HEK293 (cell line): Measurements from ENCODE around the gene GPBAR1.
A peak's percentile ranks its signal among the peaks of the same experiment; 100 is the strongest.

ENCODE experiments used
- CTCF ChIA-PET: fragments of 350-600 bp; formaldehyde crosslinking; extraction: SDS; loops from one replicate; lab custom pipeline; 2021; ENCODE audit warnings: antibody characterized with exemption; lab: Yijun Ruan, JAX
- POLR2A ChIA-PET: fragments of 300-600 bp; formaldehyde crosslinking; extraction: SDS; loops from one replicate; lab custom pipeline; 2020; ENCODE audit warnings: antibody characterized with exemption, inconsistent platforms; lab: Yijun Ruan, JAX
- H3K27ac ChIP-seq: fragments of 200-500 bp; sonication (Bioruptor generic); 2 replicates; pipeline ENCODE4 v1.5.1; 2014; ENCODE audit warnings: low read depth, low read length, control low read depth, inconsistent platforms; ENCODE audit errors: extremely low read depth
- H3K36me3 ChIP-seq, 2 experiments: fragments of 200-500 bp in 1 of 2; sonication (Bioruptor generic) in 1 of 2; 1 replicate in 1 of 2; 2 replicates in 1 of 2; pipeline ENCODE4 v1.5.1; 2014 to 2017; ENCODE audit warnings: inconsistent platforms in 2 of 2, low read length in 2 of 2; ENCODE audit not compliant: control insufficient read depth in 2 of 2, insufficient read depth in 1 of 2
- H3K4me1 ChIP-seq: fragments of 200-500 bp; sonication (Bioruptor generic); 2 replicates; pipeline ENCODE4 v1.5.1; 2014; ENCODE audit warnings: mild to moderate bottlenecking, low read length, inconsistent platforms; ENCODE audit not compliant: control insufficient read depth, insufficient read depth
- H3K4me3 ChIP-seq: 2 replicates; pipeline ENCODE4 v1.5.1; 2011; ENCODE audit warnings: low read depth, mild to moderate bottlenecking, control low read depth, low read length, moderate library complexity
- H3K9me3 ChIP-seq: fragments of 200-500 bp; sonication (Bioruptor generic); 2 replicates; pipeline ENCODE4 v1.5.1; 2014; ENCODE audit warnings: low read depth, low read length, inconsistent platforms; ENCODE audit not compliant: control insufficient read depth, insufficient read depth
- BCL6B ChIP-seq: fragments of 450-650 bp; formaldehyde crosslinking; IDR thresholded peaks from 2 replicates; pipeline ENCODE4 v1.5.1; 2017; ENCODE audit warnings: missing biosample characterization, missing genetic modification characterization
- EGR2 ChIP-seq: fragments of 450-650 bp; formaldehyde crosslinking; IDR thresholded peaks from 2 replicates; pipeline ENCODE4 v1.5.1; 2016; ENCODE audit warnings: low read depth, missing biosample characterization, missing genetic modification characterization
- FEZF1 ChIP-seq: fragments of 450-650 bp; formaldehyde crosslinking; IDR thresholded peaks from 2 replicates; pipeline ENCODE4 v1.5.1; 2016; ENCODE audit warnings: missing biosample characterization, missing genetic modification characterization
- OSR2 ChIP-seq: fragments of 450-650 bp; formaldehyde crosslinking; IDR thresholded peaks from 2 replicates; pipeline ENCODE4 v1.5.1; 2016; ENCODE audit warnings: missing biosample characterization, missing genetic modification characterization
- YY2 ChIP-seq: fragments of 450-650 bp; formaldehyde crosslinking; IDR thresholded peaks from 2 replicates; pipeline ENCODE4 v1.5.1; 2016; ENCODE audit warnings: missing biosample characterization, missing genetic modification characterization
- ZIC2 ChIP-seq: fragments of 450-650 bp; formaldehyde crosslinking; IDR thresholded peaks from 2 replicates; pipeline ENCODE4 v1.5.1; 2016; ENCODE audit warnings: missing biosample characterization, missing genetic modification characterization
- ZNF202 ChIP-seq: fragments of 450-650 bp; formaldehyde crosslinking; IDR thresholded peaks from 2 replicates; pipeline ENCODE4 v1.5.1; 2016; ENCODE audit warnings: missing biosample characterization, missing genetic modification characterization, borderline replicate concordance
- ZNF214 ChIP-seq: fragments of 450-650 bp; formaldehyde crosslinking; IDR thresholded peaks from 2 replicates; pipeline ENCODE4 v1.5.1; 2017; ENCODE audit warnings: missing biosample characterization, mild to moderate bottlenecking, missing genetic modification characterization, borderline replicate concordance
- ZNF239 ChIP-seq: fragments of 450-650 bp; formaldehyde crosslinking; IDR thresholded peaks from 2 replicates; pipeline ENCODE4 v1.5.1; 2016; ENCODE audit warnings: missing biosample characterization, missing genetic modification characterization
- ZNF280D ChIP-seq: fragments of 450-650 bp; formaldehyde crosslinking; IDR thresholded peaks from 2 replicates; pipeline ENCODE4 v1.5.1; 2016; ENCODE audit warnings: missing biosample characterization, missing genetic modification characterization
- ZNF302 ChIP-seq: fragments of 450-650 bp; formaldehyde crosslinking; IDR thresholded peaks from 2 replicates; pipeline ENCODE4 v1.5.1; 2016; ENCODE audit warnings: missing biosample characterization, missing genetic modification characterization, low read depth
- ZNF341 ChIP-seq: fragments of 450-650 bp; formaldehyde crosslinking; IDR thresholded peaks from 2 replicates; pipeline ENCODE4; 2016; ENCODE audit warnings: low read depth, missing biosample characterization, missing genetic modification characterization
- ZNF398 ChIP-seq: fragments of 450-650 bp; formaldehyde crosslinking; IDR thresholded peaks from 2 replicates; pipeline ENCODE4 v1.5.1; 2017; ENCODE audit warnings: missing biosample characterization, missing genetic modification characterization
- ZNF473 ChIP-seq: fragments of 450-650 bp; formaldehyde crosslinking; IDR thresholded peaks from 2 replicates; pipeline ENCODE4 v1.5.1; 2017; ENCODE audit warnings: missing biosample characterization, missing genetic modification characterization
- ZNF501 ChIP-seq: fragments of 450-650 bp; formaldehyde crosslinking; IDR thresholded peaks from 2 replicates; pipeline ENCODE4 v1.5.1; 2016; ENCODE audit warnings: missing biosample characterization, missing genetic modification characterization
- ZNF510 ChIP-seq: fragments of 450-650 bp; formaldehyde crosslinking; IDR thresholded peaks from 2 replicates; pipeline ENCODE4 v1.5.1; 2018; ENCODE audit warnings: mild to moderate bottlenecking, missing genetic modification characterization, missing biosample characterization; ENCODE audit not compliant: insufficient replicate concordance
- ZNF560 ChIP-seq: fragments of 450-650 bp; formaldehyde crosslinking; IDR thresholded peaks from 2 replicates; pipeline ENCODE4 v1.5.1; 2017; ENCODE audit warnings: missing biosample characterization, missing genetic modification characterization, borderline replicate concordance
- ZNF645 ChIP-seq: fragments of 450-650 bp; formaldehyde crosslinking; IDR thresholded peaks from 2 replicates; pipeline ENCODE4; 2016; ENCODE audit warnings: missing biosample characterization, missing genetic modification characterization
- ZNF670 ChIP-seq: fragments of 450-650 bp; formaldehyde crosslinking; IDR thresholded peaks from 2 replicates; pipeline ENCODE4 v1.5.1; 2016; ENCODE audit warnings: missing biosample characterization, missing genetic modification characterization, low read depth
- ZNF792 ChIP-seq: fragments of 450-650 bp; formaldehyde crosslinking; IDR thresholded peaks from 2 replicates; pipeline ENCODE4 v1.5.1; 2016; ENCODE audit warnings: missing biosample characterization, missing genetic modification characterization
- ZNF830 ChIP-seq: fragments of 450-650 bp; IDR thresholded peaks from 2 replicates; pipeline ENCODE4 v1.5.0; 2018; ENCODE audit warnings: missing biosample characterization, missing genetic modification characterization, low read depth, mild to moderate bottlenecking, moderate library complexity
- ZSCAN30 ChIP-seq: fragments of 450-650 bp; IDR thresholded peaks from 2 replicates; pipeline ENCODE4 v1.5.1; 2018; ENCODE audit warnings: missing biosample characterization, mild to moderate bottlenecking, missing genetic modification characterization, moderate library complexity

GPBAR1 gene

GRCh38 chr2:218278531-218279360, 17.9 kb downstream of the GPBAR1 start:
- Histone ChIP-seq H3K27ac (no peak overlapping the region), H3K36me3 (peaks cover 1 to 79% of the 10 kb centered on the region in 2 experiments; a peak in 2 of 3 replicates), H3K4me3 (no peak overlapping the region), H3K4me1 (no peaks in the 10 kb centered on the region), H3K9me3 (no peaks in the 10 kb centered on the region)
- POLR2A ChIA-PET = interaction anchor here (0.5 to 1.0 kb wide), 2 partner anchors 8 to 58 kb away, joined by 3 read pairs; no protein-coding TSS in a partner anchor
- CTCF ChIA-PET = interaction anchor here (0.7 to 1.3 kb wide), 2 partner anchors 9 to 12 kb away, joined by 3 read pairs; partner anchors contain the start of genes AAMP and PNKD
- TF ChIP-seq ZIC2 (tag by site-specific recombination) (peak; percentile 52; the same call in 1 of the 2 replicates), ZNF830 (no peak)

- Histone ChIP-seq H3K4me1 (no peaks in the 10 kb centered on the region), H3K4me3 (no peak overlapping the region), H3K9me3 (no peaks in the 10 kb centered on the region), H3K27ac (no peak overlapping the region), H3K36me3 (peaks cover 0 to 63% of the 10 kb centered on the region in 2 experiments; a peak in 2 of 3 replicates)
- ChIA-PET POLR2A (no interaction called here), CTCF (interaction anchor here (1.3 kb wide), 1 partner anchor 10 kb away, joined by 3 read pairs; the partner anchor contains the start of genes AAMP and PNKD)
- TF ChIP-seq EGR2 (tag by site-specific recombination) (no peak), ZNF202 (tag by site-specific recombination) (no peak), ZNF214 (tag by site-specific recombination) (no peak), ZNF341 (no peak), ZNF302 (tag by site-specific recombination) (no peak), ZNF501 (tag by site-specific recombination) (no peak), ZNF645 (tag by site-specific recombination) (no peak), ZNF560 (tag by site-specific recombination) (no peak), FEZF1 (tag by site-specific recombination) (no peak), ZSCAN30 (tag by site-specific recombination) (no peak), ZIC2 (tag by site-specific recombination) (no peak), BCL6B (no peak), ZNF792 (tag by site-specific recombination) (no peak)
These were observed 19.6 kb downstream of the GPBAR1 start for GRCh38 chr2:218280260-218280870.

- H3K27ac ChIP-seq = no peak overlapping the region
- no peaks in the 10 kb centered on the region for H3K4me1 ChIP-seq
- peaks cover 0 to 52% of the 10 kb centered on the region in 2 experiments; a peak in 2 of 3 replicates for H3K36me3 ChIP-seq
- H3K9me3 ChIP-seq = no peaks in the 10 kb centered on the region
- ChIA-PET POLR2A (no interaction called here), CTCF (no interaction called here)
- no peak overlapping the region for H3K4me3 ChIP-seq
- TF ChIP-seq ZNF239 (tag by site-specific recombination) = no peak
- TF ChIP-seq ZNF398 (tag by site-specific recombination) = no peak
- TF ChIP-seq YY2 (tag by site-specific recombination) = no peak
- no peak for TF ChIP-seq OSR2
- TF ChIP-seq ZNF473 = no peak
- no peak for TF ChIP-seq ZNF670 (tag by site-specific recombination)
- TF ChIP-seq ZNF302 (tag by site-specific recombination) = no peak
- TF ChIP-seq ZNF280D (tag by site-specific recombination) = no peak
- no peak for TF ChIP-seq ZNF510 (tag by site-specific recombination)
These were observed 20.6 kb downstream of the GPBAR1 start for GRCh38 chr2:218281449-218281848.
